IPS-NIHi7 (cell line): ENCODE measurements around the gene NKAIN2.
"Not testable (repeated sequence)": the region's sequence is repeated elsewhere in the genome, so short reads cannot be mapped to it uniquely, and the experiment has no call there.

Source experiments
- DNase-seq: peaks from one replicate; pipeline ENCODE4 v3.0.0; 2012; ENCODE audit warnings: mixed read lengths; ENCODE audit errors: extremely low spot score

The NKAIN2 gene

DNA sequence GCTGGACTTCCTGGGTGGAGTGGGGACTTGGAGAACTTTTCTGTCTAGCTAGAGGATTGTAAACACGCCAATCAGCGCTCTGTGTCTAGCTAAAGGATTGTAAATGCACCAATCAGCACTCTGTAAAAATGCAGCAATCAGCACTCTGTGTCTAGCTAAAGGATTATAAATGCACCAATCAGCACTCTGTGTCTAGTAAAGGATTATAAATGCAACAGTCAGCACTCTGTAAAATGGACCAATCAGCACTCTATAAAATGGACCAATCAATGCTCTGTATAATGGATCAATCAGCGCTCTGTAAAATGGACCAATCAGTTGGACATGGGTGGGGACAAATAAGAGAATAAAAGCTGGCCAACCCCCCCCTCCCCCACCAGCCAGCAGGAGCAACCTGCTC lies 760.5 kb downstream of the NKAIN2 start:
- DNase-seq = not testable (repeated sequence)

DNA sequence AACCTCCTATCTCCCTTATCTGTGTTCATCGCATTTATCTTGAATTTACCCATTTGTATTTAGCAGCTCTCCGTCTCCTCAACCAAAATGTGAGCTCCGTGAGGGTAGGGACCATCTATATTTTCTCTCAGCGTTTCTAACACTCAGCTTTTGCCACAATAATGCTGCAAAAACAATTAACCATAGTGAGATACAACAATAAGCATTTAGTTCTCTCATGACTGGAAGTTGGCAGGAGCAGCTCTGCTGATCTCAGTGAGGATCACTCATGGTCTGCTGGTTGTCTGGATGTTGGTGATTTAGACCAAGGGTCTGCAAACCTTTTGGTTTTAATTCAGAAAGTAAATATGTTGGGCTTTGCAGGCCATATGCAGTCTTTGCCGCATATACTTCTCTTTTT lies 763.7 kb downstream of the NKAIN2 start:
- no peak for DNase-seq

DNA sequence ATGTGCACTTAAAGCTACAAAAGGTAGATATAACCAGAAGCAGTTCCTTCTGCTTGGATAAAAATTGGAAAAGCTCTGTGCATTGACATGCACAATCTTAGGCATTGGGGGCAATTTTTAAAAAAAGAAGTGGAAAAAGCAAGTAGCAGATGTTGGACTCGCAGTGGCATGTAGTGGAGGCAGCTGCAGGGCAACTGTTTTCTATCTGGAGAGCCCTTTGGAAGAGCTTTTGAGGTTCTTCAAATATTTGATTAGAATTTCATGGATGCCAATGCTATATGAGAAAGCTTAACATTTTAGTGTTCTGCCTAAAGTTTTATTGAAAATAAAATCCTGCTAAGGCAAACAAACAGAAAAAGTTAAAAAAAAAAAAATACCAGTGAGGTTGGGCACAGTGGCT lies 770.3 kb downstream of the NKAIN2 start:
- no peak for DNase-seq

DNA sequence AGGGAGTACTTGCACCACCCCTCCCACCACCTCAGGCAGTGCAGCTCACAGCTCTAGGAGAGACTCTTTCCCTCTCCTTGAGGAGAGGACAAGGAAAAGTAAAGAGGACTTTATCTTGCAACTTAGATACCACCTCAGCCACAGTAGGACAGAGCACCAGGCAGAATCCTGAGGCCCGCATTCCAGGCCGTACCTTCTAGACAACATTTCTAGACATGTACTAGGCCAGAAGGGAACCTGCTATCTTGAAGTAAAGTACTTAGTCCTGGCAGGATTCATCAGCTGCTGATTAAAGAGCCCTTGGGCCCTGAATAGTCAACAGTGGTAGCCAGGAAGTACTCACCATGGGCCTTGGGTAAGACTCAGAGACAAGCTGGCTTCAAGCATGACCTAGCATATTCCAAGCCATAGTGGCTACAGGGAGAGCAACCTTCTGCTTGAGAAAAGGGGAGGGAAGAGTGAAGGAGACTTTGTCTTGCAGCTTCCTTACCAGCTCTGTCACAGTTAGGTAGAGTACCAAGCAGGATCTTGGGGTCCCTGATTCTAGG lies 774.1 kb downstream of the NKAIN2 start:
- no peak for DNase-seq

DNA sequence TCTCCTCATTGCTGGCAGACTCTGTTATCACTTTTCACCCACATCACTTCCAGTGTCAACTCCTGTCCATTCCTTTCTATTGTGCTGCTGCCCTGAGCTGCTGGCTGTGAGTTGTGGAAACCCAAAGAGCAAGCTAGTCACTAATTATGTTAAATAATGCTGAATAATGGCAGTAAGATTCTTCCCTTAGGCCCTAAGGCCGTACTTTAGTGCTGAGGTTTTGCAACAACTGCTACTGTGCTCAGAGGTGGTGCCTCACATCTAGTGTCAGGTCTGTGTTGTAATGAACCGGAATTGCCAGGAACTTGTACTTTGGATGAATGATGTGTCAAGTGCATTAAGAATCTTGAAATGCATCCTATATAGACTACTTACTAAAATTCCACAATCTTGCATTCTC lies 786.3 kb downstream of the NKAIN2 start:
- DNase-seq = no peak

DNA sequence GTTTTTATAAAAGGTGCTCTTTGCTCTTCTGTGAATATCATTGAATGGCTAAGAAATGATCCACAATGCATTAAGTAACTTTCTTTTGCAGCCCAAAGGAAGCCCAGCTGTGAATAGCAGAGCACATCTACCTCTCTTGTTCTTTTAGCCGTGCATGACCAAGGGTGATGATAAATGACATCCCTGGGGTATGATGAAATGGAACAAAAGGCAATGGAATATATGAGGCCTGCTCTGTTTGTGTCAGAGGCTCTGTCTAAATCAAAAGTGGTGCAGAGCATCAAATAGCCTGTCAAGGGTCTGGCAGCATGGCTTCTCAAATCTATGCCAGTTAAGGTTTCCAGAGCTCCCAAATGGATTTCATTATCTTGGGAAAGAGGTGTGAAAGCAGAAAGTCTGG lies 796.0 kb downstream of the NKAIN2 start:
- DNase-seq = no peak

DNA sequence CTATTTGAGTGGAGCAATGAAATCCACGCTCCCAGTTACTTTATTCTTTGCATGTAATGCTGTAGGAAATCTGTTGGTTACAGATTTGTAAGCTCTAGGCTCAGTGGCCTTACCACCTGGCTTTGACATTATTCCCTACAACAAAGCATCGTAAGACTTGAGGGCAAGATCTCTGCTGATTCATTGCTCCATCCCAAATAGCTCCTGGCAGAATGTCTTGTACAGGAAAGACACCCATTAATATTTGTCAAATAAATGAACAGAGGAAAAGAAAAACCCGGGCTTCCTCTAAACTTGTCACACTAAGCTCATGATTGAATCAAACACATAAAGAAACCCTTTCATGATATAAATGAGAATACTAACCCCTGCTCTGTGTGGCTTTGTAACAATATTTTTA lies 801.1 kb downstream of the NKAIN2 start:
- no peak for DNase-seq

DNA sequence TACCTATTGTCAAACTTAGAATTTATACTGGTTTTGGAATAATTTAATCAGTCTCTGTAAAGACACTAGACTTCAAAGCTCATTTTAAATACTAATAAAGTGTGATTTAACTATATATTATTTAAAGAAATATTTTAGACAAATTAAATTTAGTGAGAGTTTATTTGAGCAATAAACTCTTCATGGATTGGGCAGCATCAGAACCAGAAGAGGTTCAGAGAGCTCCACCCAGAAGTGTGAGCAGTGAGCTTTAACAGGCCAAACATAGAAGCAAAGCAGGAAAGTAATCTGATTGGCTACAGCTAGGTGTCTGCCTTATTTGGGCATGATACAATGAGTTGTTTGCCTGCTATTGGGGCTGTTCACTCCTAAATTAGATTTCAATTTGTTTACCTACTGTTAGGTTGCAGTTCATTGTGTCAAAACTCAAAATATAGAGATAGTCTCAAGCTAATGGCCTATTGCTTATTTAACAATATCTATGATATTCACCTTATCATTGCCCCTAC lies 803.5 kb downstream of the NKAIN2 start:
- DNase-seq = no peak

DNA sequence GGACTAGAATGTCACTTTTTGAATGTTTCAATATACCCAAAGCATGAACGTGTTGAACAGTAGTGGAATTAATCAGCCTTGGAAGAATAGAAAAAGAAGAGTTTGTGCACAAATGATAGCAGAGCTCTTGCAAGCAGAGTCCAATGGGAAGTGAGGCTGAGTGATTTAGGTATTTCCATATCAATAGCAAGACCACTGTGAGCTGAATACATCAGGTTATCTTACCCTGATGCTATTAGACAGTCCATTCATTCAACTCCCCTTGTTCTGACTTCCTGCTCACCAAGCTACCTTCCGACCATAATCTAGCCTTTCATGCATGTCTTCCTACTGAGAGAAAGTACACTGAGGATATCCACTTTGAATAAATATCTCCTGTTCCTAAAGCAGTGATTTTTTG lies 809.4 kb downstream of the NKAIN2 start:
- DNase-seq = no peak

DNA sequence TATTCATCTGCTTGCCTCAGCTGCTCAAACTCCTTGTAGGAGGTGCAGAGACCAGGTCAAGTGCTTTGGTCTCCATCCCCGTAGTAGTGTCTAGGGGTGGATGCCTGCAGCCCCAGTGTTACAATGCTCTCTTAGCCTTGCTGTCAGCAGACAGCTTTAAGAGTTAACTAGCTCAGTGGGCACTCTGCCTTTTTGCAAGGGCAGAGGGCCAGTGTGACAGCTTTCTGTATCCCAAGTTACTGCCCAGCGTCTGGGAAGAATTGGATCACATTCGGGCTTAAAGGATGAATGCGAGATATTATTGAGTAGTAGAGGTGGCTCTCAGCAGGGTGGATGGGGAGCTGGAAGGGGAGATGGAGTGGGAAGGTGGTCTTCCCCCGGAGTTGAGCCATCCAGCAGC lies 818.7 kb downstream of the NKAIN2 start:
- no peak for DNase-seq

DNA sequence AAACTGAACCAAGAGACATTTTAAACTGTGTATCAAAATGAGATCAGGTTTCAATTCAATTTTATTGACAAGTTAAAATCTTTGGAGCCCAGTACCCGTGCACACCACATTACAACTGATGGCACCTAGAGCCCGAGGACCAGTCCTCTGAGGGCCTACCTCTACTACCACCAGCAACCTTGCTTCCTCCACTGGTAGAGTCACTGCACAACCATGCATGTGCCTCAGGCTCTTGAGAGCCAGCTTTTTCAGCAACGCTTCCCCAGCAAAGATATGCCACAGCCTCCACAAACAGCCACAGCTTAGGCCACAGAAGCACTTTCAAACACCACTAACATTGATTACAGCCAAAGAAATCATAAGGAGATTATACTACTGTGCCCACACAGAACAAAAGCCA lies 830.0 kb downstream of the NKAIN2 start:
- no peak for DNase-seq

DNA sequence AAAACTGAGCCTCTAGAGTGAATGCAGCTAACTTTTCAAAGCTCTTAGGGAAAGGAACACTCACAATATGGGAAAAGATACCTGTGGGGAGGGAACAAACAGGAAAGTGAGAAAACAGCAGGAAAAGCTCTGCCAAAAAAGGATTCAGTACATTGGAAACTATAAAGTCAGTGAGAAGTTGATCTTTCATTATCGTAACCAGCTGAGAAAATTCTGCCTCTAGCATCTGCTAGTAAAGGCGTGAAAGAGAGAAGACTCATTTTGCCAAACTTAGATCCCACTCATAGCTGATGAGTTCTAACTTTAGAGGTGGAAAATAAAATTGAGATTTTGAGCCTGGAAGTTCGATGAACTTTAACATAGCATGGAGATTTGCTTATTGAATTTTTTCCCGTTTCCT lies 836.8 kb downstream of the NKAIN2 start:
- DNase-seq = no peak

DNA sequence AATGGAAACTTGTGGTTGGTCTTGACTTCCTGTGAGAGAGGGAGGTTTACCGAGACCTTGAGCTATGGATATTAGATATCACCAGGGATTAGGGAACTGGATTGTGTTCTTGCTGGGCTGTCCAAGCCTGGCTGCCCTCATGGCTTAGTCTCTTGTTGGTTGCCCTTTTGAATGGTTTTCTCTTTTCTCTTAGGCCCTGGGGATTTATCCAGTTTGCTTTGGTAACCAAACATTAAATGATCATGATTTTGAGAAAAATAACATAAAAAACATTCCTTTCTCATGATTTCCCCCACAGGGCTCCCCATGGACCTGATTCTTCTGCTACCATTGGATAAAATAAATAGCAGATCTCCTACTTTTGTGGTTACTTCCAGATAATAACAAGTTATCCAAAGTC lies 852.2 kb downstream of the NKAIN2 start:
- DNase-seq = no peak

DNA sequence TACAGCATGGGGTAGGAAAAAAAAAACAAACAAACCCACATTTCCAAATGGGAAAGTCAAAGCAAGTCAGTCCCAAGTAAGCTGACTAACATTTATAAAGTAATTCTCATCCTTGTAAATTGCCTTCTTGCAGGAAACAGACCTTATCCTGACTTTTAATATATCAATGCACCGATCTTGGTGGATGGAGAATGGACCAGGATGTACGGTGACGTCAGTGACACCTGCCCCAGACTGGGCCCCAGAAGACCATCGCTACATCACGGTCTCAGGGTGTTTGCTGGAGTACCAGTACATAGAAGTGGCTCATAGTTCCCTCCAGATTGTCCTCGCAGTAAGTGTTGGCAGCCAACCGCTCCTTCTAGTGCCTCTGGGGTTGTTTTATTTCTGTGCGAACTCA lies 854.4 kb downstream of the NKAIN2 start:
- DNase-seq = no peak

DNA sequence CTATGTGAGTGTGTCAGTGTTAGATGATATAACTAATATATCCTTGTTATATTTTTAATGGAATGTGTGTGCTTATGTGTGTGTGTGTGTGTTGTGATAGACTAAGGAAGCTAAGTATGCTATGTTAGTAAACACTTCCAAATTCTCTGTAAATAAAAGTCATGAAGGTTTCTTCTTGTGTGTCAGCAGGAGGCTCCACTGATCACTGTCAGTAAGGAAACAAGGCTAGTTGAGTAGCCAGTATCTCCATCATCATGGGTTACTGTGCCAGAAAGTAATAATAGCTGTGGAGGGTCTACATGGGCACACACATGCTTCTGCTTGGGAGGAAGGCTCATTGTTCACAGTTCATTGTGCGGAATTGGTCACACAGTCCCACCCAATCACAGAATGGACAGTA lies 855.8 kb downstream of the NKAIN2 start:
- DNase-seq = peak; percentile 13

DNA sequence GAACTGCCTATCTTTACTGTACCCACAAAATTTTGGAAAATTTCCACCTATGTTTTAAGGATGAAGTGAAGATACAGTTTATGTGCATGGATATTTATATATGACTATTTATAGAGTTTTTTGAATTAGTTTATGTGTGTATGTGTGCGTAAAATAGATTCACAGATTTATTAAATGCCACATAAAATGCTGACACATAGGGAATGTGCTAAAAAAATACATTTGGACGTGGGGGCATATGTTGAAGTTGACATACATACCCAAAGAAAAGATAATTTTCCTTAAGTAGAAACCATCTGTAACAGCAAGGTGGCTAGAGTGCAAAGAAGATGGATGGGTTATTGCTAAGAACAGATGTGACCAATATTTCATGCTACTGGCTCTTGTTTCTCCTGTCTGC lies 856.5 kb downstream of the NKAIN2 start:
- DNase-seq = no peak

DNA sequence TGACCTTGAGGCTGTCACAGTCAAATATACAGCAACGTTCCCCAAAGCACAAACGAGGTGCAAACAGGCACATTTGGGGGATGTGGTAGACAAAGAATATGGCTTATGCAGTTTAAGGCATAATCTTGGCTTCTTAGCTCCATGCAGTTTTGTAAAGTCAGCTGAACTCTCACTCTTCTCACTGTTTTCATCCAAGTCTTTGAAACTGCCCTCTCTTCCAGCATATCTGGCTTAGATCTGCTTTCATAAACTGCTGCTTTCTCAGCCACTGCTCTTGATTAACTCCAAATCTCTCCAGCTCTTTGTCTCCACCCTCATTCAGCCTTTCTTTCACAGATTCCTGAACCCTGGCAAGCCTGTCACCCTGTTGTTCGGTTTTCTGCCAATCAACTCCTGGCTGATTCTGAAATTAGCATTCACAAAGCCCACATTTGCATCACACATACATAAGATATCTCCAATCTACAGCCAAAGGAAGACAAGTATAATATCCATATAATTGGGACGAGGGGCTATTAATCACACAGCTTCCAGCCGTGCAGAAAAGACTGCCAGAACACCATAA lies 857.5 kb downstream of the NKAIN2 start:
- no peak for DNase-seq

DNA sequence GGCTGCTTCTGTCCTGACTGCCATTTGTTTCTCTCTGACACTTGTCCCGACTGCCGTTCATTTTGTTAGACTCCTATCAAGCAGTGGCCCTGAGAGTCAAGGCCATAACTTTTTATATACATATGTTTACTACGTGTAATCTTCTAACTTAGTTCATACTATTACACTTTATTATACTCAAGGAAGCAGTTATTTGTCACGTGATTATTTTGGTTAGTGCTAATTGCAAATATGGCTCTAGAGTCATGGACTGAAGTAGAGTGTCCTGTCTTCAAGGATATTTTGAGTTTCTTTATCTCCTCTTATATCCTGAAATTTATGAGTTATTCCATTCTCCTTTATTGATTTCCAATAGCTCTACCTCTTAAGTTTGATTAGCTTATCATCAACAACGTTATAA lies 864.4 kb downstream of the NKAIN2 start:
- no peak for DNase-seq

DNA sequence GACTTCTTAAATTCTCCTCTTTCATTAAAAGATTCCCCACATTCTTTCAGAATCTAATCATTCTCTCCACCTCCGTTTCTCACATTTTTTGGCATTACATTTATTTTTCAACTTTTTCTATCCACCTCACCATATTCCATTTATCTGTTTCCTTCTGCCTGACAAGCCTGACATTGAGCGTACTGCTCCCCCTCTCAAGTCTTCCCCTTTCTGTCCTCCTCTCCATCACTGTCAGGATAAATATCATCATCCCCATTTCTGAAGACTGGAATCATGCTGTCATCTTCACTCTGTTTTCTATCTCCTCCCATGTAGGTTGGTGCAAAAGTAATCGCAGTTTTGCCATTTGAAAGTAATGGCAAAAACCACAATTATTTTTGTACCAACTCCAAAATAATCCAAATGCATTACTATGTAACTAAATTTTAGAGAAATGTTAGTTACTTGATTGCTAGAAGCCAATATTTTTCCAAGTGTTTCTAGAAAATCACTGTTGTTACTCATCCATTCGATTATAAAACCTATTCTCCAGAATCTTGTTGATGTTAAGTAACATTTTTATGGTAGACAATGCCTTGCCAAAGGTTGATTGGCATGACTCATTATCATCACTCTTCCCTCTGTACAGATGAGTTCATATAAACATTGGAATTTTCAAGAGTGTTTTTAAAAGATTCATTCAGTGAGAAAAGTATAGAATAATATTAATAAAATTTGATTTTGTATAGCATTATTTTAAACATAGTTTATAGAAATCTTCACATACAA lies 866.2 kb downstream of the NKAIN2 start:
- no peak for DNase-seq

DNA sequence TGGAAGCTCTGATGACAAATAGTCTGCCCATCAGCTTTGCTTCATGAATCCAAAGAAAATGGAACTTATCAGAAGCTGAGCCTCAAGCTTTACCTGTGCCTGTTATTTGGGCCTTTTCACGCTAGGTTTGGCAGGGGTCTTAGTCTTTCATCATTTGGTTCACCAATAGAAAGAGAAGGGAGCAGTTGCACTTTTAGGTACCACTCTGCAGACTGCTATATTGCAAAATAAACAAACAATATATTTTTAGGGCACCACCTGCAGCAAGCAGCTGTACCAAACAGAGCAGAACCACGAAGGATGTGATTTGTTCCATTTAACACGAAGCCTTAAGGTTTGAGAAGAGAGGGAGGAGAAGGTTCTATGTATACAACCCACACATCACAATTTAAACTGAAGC lies 867.1 kb downstream of the NKAIN2 start:
- DNase-seq = no peak

DNA sequence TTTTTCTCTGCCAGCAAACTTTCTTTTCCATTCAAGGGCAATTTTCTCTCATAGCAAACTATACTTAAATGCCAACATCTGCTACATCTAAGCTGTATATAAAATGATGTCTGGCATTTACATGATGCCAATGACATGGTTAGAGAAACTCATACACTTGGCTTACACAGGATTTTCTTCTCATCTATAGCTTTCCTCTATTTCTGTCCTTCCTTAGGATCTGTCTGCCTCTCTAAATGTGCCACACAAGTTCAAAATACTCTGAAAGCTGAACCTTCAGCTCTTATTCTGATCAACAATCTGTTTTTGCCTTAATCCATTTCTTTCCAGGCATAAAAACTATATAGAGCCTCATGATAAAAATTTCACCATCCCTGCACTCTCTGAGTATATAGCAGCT lies 867.7 kb downstream of the NKAIN2 start:
- DNase-seq = no peak

DNA sequence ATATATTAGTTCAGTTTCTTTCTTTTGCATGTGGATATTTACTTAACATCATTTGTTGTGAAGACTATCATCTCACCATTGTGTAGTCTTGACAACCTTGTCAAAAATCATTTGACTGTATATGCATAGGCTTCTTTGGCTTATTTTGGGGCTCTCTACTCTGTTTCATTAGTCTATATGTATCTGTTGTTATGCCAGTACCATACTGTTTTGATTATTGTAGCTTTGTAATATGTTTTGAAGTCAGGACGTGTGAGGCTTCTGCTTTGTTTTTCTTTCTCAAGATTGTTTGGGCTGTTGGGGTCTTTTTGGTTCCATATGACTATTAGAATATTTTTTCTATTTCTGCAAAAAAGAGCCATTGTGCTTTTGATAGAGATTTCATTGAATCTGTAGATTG lies 870.4 kb downstream of the NKAIN2 start:
- no peak for DNase-seq

DNA sequence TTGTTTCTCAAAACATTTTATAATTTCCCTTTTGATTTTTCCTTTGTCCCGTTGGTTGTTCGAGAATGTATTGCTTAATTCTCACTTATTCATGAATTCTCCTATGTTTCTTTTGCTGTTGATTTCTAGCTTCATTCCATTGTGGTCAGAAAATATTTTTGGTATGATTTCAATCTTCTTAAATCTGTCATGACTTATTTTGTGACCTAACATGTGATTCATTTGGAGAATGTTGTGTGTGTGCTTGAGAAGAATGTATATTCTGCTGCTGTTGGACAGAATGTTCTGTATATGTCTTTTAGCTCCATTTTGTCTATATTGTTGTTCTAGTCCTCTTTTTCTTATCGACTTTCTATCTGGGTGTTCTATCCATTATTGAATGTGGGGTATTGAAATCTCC lies 872.4 kb downstream of the NKAIN2 start:
- DNase-seq = no peak
